Measurements from ENCODE around the gene RNF180.
"Not testable (repeated sequence)": the region's sequence is repeated elsewhere in the genome, so short reads cannot be mapped to it uniquely, and the experiment has no call there.

Gene RNF180

DNA sequence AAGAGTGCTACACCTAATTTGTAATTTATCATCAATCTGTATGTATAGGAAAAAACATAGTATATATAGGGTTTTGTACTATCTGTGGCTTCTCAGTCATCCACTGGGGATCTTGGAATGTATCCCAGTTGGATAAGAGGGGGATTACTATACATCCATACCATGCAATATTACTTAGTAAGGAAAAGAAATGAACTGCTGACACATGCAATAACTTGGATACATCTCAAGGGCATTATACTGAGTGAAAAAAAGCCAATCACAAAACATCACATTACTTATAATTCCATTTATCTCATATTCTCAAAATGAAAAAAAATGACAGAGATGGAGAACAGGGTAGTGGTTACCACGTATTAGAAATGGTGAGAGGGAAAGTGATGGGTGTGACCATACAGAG, 231.9 kb downstream of the RNF180 start:
- DNase-seq (ENCODE audit: low spot score), result no peak

DNA sequence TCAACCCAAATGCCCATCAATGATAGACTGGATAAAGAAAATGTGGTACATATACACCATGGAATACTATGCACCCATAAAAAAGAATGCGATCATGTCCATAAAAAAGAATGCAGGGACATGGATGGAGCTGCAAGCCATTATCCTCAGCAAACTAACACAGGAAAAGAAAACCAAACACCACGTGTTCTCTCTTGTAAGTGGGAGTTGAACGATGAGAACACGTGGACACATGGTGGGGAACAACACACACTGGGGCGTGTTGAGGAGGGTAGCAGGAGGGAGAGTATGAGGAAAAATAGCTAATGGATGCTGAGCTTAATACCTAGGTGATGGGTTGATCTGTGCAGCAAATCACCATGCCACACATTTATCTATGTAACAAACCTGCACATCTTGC, 233.1 kb downstream of the RNF180 start:
- DNase-seq (ENCODE audit: low spot score), result not testable (repeated sequence)

- DNase-seq (ENCODE audit: low spot score), result not testable (repeated sequence)
Measured at GRCh38 chr5:64407103-64407825, 241.6 kb downstream of the RNF180 start.

DNA sequence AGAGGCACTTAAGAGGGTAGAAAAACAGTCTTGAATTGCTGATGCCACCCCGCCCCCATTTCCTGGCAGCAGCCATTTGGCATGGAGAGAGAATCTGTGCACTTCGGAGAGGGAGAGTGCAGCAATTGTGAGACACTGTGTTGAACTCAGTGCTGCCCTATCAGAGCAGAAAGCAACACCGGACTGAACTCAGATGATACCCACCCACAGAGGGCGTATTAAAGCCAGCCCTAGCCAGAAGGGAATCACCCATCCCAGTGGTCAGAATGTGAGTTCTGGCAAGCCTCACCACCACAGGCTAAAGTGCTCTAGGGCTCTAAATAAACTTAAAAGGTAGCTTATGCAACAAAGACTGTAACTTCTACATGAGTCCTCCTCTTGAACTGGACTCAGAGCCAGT, 251.7 kb downstream of the RNF180 start:
- DNase-seq (ENCODE audit: low spot score), result no peak

DNA sequence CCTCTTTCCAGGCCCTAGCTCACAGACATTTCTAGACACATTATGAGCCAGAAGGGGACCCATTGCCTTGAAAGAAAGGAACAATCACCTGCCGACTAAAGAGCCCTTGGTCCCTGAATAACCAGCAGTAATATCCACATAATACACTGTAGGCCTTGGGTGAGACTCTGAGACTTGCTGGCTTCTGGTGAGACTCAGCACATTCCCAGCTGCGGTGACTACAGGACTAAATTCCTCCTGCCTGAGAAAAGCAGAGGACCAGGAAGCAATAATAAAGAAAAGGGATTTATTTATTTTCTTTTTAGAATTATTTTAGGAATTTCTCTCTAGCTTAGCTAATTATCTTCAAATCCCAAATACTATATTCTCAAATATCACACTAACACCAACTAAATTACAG, 252.4 kb downstream of the RNF180 start:
- DNase-seq (ENCODE audit: low spot score), result no peak
